HG02885 (cell line): ENCODE data around the gene LYST.
"Not testable (repeated sequence)": the region's sequence is repeated elsewhere in the genome, so short reads cannot be mapped to it uniquely, and the experiment has no call there.

Experiments
- ATAC-seq: cut with Tn5 transposase; IDR thresholded peaks from one replicate; pipeline ENCODE4 v1.9.1; 2021; ENCODE audit warnings: mild to moderate bottlenecking; ENCODE audit not compliant: unreplicated experiment, poor library complexity

LYST gene

GRCh38 chr1:235781807-235782206 is 84.9 kb downstream of the LYST start:
- ATAC-seq: no peak

DNA sequence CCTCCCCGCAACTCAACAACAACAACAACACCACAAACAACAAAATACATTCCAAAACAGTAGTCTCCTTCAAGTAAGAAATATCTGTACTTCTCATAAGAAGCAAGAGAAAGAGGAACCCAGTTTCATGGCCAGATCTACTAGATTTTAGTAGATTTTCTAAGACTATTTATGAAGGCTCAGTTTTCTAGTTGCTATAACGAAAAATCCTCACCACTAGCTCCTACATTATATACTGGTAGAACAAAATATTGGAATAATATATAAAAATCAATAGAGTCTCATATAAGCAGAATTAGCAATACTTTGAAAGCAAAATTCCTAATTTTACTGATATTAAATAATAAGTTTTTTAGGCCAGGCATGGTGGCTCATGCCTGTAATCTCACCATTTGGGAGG is 86.9 kb downstream of the LYST start:
- no peak for ATAC-seq

- no peak for ATAC-seq
Measured at GRCh38 chr1:235776396-235776795, 90.3 kb downstream of the LYST start.

GRCh38 chr1:235775246-235775860 is 91.4 kb downstream of the LYST start:
- no peak for ATAC-seq

DNA sequence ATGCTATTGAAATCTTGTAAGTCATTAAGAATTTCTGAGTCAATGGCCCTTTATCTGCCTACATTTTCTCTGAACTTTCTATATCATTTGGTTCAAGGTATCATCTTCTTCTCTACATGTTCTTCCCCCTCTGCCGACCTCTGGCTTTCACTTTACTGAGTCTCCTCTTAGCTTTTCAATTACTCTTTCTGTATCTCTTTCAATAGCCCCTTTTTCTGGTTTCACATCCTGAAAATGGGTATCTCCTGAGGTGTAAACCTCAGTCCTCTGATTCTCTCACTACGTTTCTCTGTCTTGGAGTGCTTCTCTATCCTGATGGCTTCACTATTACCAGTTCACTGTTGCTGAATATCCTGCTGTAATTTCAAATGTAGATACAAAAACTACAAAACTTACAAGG is 98.9 kb downstream of the LYST start:
- peak; percentile 94 for ATAC-seq

DNA sequence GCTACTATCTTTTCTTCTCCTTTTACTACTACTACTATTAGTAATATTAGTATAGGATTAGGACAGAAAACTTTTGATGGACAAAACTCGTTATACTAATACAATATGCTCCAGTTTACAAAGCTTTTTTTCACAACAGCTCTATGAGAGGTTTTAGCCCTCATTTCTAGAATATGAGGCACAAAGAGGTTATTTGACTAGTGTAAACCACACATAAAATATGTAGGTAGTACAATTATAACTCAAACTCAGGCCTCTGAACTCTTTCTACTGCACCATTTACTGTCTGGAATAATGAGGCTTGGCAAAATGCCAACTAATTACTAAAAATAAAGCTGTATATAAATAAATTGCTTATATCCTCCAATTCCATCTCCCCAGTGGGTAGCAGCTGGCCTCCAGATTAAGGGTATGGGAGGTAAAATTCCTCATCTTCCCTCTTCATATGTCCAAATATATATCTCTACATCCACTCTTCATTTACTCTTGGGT is 99.9 kb downstream of the LYST start:
- no peak for ATAC-seq

DNA sequence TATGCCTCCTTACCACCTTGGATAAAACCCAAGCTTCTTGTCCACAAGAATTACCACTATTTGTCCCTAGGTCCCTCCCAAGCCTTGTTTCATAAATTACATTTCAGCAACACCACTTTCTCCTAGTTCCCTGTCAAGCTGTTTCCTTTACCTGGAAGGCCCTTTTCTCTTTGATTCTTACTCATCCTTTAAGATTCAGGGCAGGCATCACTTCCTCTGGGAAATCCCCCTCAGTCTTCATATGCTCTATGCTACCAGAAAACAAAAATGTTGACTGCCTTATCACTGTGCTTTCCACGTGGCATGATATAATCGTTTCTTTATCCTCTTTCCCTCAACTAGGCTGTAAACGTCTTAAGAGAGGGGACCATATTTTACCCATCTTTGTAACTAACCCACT is 102.7 kb downstream of the LYST start:
- ATAC-seq: peak; percentile 42

GRCh38 chr1:235759336-235759735 is 107.4 kb downstream of the LYST start:
- no peak for ATAC-seq

DNA sequence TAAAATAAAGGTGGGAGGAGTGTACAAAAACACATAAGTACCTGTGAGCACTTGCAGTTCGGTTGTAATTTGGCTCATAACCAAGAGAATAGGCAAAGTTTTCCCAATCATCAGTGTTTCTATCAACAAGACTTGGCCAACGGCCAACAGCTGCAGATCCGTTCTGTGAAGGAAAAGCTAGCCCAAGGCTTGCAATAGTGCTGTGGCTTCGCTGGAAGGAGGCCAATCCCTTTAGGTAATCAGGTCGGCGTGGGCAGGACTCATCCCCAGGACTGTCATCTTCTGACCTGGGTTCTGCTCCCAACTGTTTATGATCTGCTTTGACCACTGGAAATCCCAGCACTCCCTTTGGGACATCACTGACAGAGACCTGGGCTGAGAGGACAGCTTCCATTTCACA is 107.8 kb downstream of the LYST start:
- ATAC-seq: no peak

GRCh38 chr1:235757587-235758096 is 109.1 kb downstream of the LYST start:
- no peak for ATAC-seq

DNA sequence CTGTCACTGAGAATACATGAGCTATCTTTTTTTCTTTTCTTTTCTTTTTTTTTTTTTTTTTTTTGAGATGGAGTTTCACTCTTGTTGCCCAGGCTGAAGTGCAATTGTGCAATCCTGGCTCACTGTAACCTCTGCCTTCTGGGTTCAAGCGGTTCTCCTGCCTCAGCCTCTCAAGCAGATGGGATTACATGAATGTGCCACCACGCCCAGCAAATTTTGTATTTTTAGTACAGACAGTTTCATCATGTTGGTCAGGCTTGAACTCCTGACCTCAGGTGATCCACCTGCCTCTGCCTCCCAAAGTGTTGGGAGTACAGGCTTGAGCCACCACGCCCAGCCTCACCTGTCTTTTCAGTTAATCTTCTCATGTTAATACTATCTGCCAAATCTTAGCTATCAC is 112.5 kb downstream of the LYST start:
- ATAC-seq: not testable (repeated sequence)

GRCh38 chr1:235749755-235750300 is 116.9 kb downstream of the LYST start:
- ATAC-seq: no peak

GRCh38 chr1:235748747-235749146 is 118.0 kb downstream of the LYST start:
- no peak for ATAC-seq

DNA sequence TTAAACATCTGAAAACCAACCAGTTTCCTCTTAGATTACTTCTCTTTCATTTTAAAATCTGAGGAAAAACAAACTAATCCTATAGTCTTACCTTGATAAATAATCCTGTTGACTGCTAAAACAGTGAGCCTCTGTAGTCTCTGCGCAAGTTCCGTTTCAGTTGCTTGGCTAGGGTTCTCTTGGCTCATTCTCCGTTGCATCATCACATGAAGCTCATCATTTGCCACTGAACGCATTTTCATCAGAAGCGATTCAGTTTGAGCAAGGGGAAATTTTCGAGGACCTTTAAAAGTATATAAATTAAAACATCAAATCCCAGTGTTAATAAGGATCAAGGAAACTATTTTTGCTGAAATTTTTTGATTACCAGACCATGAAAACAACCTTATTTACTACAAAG is 120.5 kb downstream of the LYST start:
- no peak for ATAC-seq

GRCh38 chr1:235745503-235746136 is 121.1 kb downstream of the LYST start:
- no peak for ATAC-seq

DNA sequence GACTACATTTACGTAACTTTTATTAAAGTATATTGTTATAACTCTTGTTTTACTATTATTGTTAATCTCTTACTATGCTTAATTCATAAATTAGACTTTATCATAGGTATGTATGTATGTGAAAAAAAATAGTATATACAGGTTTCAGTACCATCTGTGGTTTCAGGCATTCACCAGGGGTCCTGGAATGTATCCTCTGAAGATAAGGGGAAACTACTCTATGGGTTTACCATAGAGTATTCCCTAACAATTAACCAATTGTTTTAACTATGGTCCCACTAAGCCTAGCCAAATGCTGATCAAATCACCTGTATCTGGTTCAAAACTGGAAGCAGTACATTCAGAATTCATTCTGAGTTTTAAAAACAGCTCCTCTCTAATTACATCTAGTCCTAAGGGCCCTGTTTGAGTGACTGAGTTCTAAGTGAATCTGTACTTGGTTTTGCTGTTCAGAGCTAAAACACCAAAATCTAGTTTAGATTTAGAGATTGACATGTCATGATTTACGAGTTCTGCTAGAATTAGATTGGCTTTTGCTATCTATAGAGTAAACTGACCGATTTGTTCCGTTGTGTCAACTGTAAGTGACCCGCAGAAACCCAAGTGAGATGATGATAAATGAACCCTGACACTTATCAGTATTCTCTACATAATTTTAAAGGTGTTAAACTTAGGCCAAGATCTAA is 123.6 kb downstream of the LYST start:
- ATAC-seq: no peak

- no peak for ATAC-seq
Measured at GRCh38 chr1:235741294-235741693, 125.4 kb downstream of the LYST start.

- ATAC-seq: no peak
Measured at GRCh38 chr1:235739631-235740030, 127.1 kb downstream of the LYST start.

GRCh38 chr1:235739124-235739523 is 127.6 kb downstream of the LYST start:
- ATAC-seq: no peak

GRCh38 chr1:235737751-235738150 is 129.0 kb downstream of the LYST start:
- ATAC-seq: no peak

GRCh38 chr1:235736263-235736662 is 130.4 kb downstream of the LYST start:
- no peak for ATAC-seq
